Ovary (tissue), 9 donors: ENCODE measurements around the gene WBP1L. TPM values are rescaled to one million over a fixed set of nuclear protein-coding genes. Genes with fewer than 3 reads are reported as not detected.

Experiments used
- DNase-seq, 5 donors: peaks; one replicate each; pipeline ENCODE4 v3.0.0-alpha.2; 2019 to 2020
- H3K27ac ChIP-seq, 2 donors: fragments of 200-600 bp; one replicate each; pipeline versions ENCODE4 v1.5.1 to v1.8.0; 2019 to 2022
- H3K27me3 ChIP-seq: fragments of 200-600 bp; one replicate; pipeline ENCODE4 v1.8.0; 2022
- H3K36me3 ChIP-seq: fragments of 200-600 bp; sonication (generic); one replicate; pipeline ENCODE4 v1.5.1; 2019
- H3K4me1 ChIP-seq: one replicate; pipeline ENCODE4 v1.8.1; 2013; ENCODE audit warnings: mild to moderate bottlenecking, moderate library complexity; ENCODE audit not compliant: insufficient read depth
- H3K4me3 ChIP-seq: fragments of 200-600 bp; sonication (generic); one replicate; pipeline ENCODE4 v1.5.1; 2017
- H3K9me3 ChIP-seq, 2 donors: fragments of 200-600 bp in 1 of 2; sonication (generic) in 1 of 2; one replicate each; pipeline versions ENCODE4 v1.5.1 to v1.8.1; 2013 to 2019; ENCODE audit warnings: mild to moderate bottlenecking in 1 of 2, moderate library complexity in 1 of 2
- CTCF ChIP-seq, 3 donors: fragments of 450-650 bp in 2 of 3; fragments of 200-600 bp in 1 of 3; IDR thresholded peaks; one replicate each; pipeline versions ENCODE4 v1.5.1 to v1.8.0; 2016 to 2022; ENCODE audit warnings: antibody characterized with exemption in 3 of 3, mild to moderate bottlenecking in 1 of 3
- EP300 ChIP-seq: sonication (generic); formaldehyde crosslinking; IDR thresholded peaks from one replicate; pipeline ENCODE4 v1.6.1; 2017; ENCODE audit warnings: antibody characterized with exemption
- POLR2A ChIP-seq: fragments of 450-650 bp; IDR thresholded peaks from one replicate; pipeline ENCODE4 v1.6.1; 2017; ENCODE audit warnings: antibody characterized with exemption, mild to moderate bottlenecking, moderate library complexity
- WGBS, 3 donors: extraction: QIAGEN DNeasy Blood & Tissue Kit in 1 of 3; methylation state at CpG; one replicate each; pipeline versions ENCODE4 v1.1.5 to v1.1.7; 2013 to 2017; 5-methylcytosine and 5-hydroxymethylcytosine counted together
- intact Hi-C, 4 donors: fragments of 100-400 bp; cut with DNase I; formaldehyde crosslinking; loops; one replicate each; pipeline versions ENCODE4 v1.11.0 to v1.15.1; 2022 to 2023
- polyA plus RNA-seq, 2 donors: library from polyadenylated mRNA; stranded (reverse); fragments of 200-250 nt in 1 of 2; fragments of 350-450 nt in 1 of 2; fragmentation: Illumina TruSeq in 1 of 2; extraction: RNeasy Lipid Tissue Mini Kit (QIAGEN cat#74804) in 1 of 2; gene quantifications; one replicate each; pipeline ENCODE4 v1.2.3, GENCODE V29; 2013 to 2014
- total RNA-seq, 7 donors: library from RNA; depleted of rRNA in 2 of 7; stranded (reverse); fragments of >200 nt in 2 of 7; fragmentation: NEBNext Ultra II Directional in 3 of 7; extraction: Animal tissue kit (Norgen Biotek cat#: 25700) in 3 of 7; gene quantifications; one replicate each; pipeline versions ENCODE4 v1.1.0 to v1.2.4, GENCODE V29; 2016 to 2023
- donor health status: DM: no; HTN: no; CAD: no; lungs with moderate emphysema.
- donor health status: DM: no; HTN: no; CAD: no.
- donor health status: Bipolar disorder and iron deficiency.
- donor health status: DM: yes; HTN: yes; CAD: no.
- donor health status: DM: no; HTN: no; CAD: no.
- donor health status: DM: yes; HTN: yes; CAD: no.

Gene WBP1L
- total and polyA plus RNA-seq, 9 donors: 40.6 to 71.8 (median 51.1) TPM

- intact Hi-C loops: no loop called here
- H3K9me3 ChIP-seq: no peaks in the 10 kb centered on the region
- H3K4me1 ChIP-seq: peaks cover 28% of the 10 kb centered on the region
- H3K27me3 ChIP-seq: no peaks in the 10 kb centered on the region
- 38 to 44% (median 39%) methylated on average over 7 of the region's 7 CpGs for WGBS, 3 donors
- peak in 1 of 5 donors; percentile 9 for DNase-seq
- no peaks in the 10 kb centered on the region for H3K36me3 ChIP-seq
- TF ChIP-seq CTCF (IDR thresholded peaks at IDR 0.05) (no peak), EP300 (no peak), POLR2A (no peak)
- no peak overlapping the region for H3K27ac ChIP-seq
- no peak overlapping the region for H3K4me3 ChIP-seq
Measured at GRCh38 chr10:102762401-102763015, 18.8 kb downstream of the WBP1L start.

GRCh38 chr10:102763037-102763607 is 19.4 kb downstream of the WBP1L start:
- intact Hi-C loops: no loop called here
- Histone ChIP-seq H3K36me3 (no peaks in the 10 kb centered on the region), H3K27ac (no peak overlapping the region), H3K27me3 (no peaks in the 10 kb centered on the region), H3K9me3 (no peaks in the 10 kb centered on the region), H3K4me1 (peaks cover 33% of the 10 kb centered on the region), H3K4me3 (no peak overlapping the region)
- DNase-seq: peak in 1 of 5 donors; percentile 16
- 51 to 61% (median 59%) methylated on average over 7 of the region's 7 CpGs for WGBS, 3 donors
- TF ChIP-seq POLR2A (no peak), EP300 (no peak), CTCF (IDR thresholded peaks at IDR 0.05) (no peak)

- no peaks in the 10 kb centered on the region for H3K27me3 ChIP-seq
- DNase-seq: peak in 1 of 5 donors; percentile 51
- H3K27ac ChIP-seq: no peak overlapping the region
- peaks cover 31% of the 10 kb centered on the region for H3K4me1 ChIP-seq
- no peak for TF ChIP-seq EP300
- H3K9me3 ChIP-seq: no peaks in the 10 kb centered on the region
- intact Hi-C loops: no loop called here
- no peaks in the 10 kb centered on the region for H3K36me3 ChIP-seq
- 38 to 48% (median 40%) methylated on average over 6 of the region's 6 CpGs for WGBS, 3 donors
- H3K4me3 ChIP-seq: no peak overlapping the region
Measured at GRCh38 chr10:102764470-102765161, 20.9 kb downstream of the WBP1L start.

- no peak for TF ChIP-seq POLR2A
- no peak for TF ChIP-seq EP300
- no peak for DNase-seq
- no peaks in the 10 kb centered on the region for H3K27me3 ChIP-seq
- peaks cover 32% of the 10 kb centered on the region for H3K4me1 ChIP-seq
- no peak overlapping the region for H3K27ac ChIP-seq
- intact Hi-C loops: no loop called here
- no peaks in the 10 kb centered on the region for H3K9me3 ChIP-seq
- no peak overlapping the region for H3K4me3 ChIP-seq
- H3K36me3 ChIP-seq: no peaks in the 10 kb centered on the region
- 66 to 73% (median 67%) methylated on average over 7 of the region's 7 CpGs for WGBS, 3 donors
Measured at GRCh38 chr10:102765336-102765735, 21.6 kb downstream of the WBP1L start.

GRCh38 chr10:102767428-102768160 is 23.8 kb downstream of the WBP1L start:
- TF ChIP-seq CTCF (IDR thresholded peaks at IDR 0.05): no peak
- H3K27ac ChIP-seq: no peak overlapping the region
- H3K9me3 ChIP-seq: no peaks in the 10 kb centered on the region
- H3K27me3 ChIP-seq: no peaks in the 10 kb centered on the region
- no peak overlapping the region for H3K4me3 ChIP-seq
- H3K4me1 ChIP-seq: peaks cover 39% of the 10 kb centered on the region
- intact Hi-C loops: no loop called here
- H3K36me3 ChIP-seq: no peaks in the 10 kb centered on the region
- WGBS, 3 donors: 54 to 78% (median 69%) methylated on average over 9 of the region's 9 CpGs
- DNase-seq: no peak
